ENCODE data around the gene SLCO3A1.

DNA sequence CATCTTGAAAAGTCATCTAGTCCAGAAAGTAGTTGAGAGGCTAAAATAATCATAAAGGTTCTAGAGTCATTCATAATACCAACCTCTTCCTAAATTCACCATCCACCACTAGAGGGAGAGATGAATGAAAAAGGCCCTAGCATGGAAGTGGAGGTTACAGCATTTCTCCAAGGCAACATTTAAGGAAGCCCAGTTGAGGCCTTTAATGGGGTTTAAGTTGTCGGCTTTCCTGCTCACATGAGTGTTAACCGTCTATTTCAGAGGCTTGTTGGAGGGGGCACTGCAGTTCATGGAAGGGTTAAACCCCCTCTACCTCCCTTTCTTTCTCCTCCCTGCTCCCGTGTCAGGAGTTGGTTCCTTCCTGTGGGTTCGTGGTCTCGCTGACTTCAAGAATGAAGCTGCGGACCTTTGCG lies 3.8 kb upstream of the SLCO3A1 start:
- no peak for TF ChIP-seq POLR2A (IDR thresholded peaks at IDR 0.05; ENCODE audit: low read length)
- no peak for TF ChIP-seq GATA1 (IDR thresholded peaks at IDR 0.05; ENCODE audit: low read depth, low read length)

All from erythroblast (primary cell).